HG03064 (cell line): ENCODE measurements around the gene NEAT1.
"Not testable (repeated sequence)": the region's sequence is repeated elsewhere in the genome, so short reads cannot be mapped to it uniquely, and the experiment has no call there.

Experiments
- ATAC-seq: cut with Tn5 transposase; IDR thresholded peaks from one replicate; pipeline ENCODE4 v1.9.1; 2021; ENCODE audit warnings: low read depth; ENCODE audit not compliant: unreplicated experiment

NEAT1 gene

GRCh38 chr11:65446446-65447277 lies 24.1 kb downstream of the NEAT1 start:
- no peak for ATAC-seq

GRCh38 chr11:65448074-65448417 lies 25.4 kb downstream of the NEAT1 start:
- no peak for ATAC-seq

- no peak for ATAC-seq
Measured at GRCh38 chr11:65448418-65449105, 26.0 kb downstream of the NEAT1 start.

- not testable (repeated sequence) for ATAC-seq
Measured at GRCh38 chr11:65451301-65451700, 28.7 kb downstream of the NEAT1 start.

- not testable (repeated sequence) for ATAC-seq
Measured at GRCh38 chr11:65452259-65452658, 29.7 kb downstream of the NEAT1 start.

GRCh38 chr11:65452806-65453490 lies 30.4 kb downstream of the NEAT1 start:
- ATAC-seq, result no peak

GRCh38 chr11:65454311-65454695 lies 31.7 kb downstream of the NEAT1 start:
- no peak for ATAC-seq

- ATAC-seq, result peak; percentile 80
Measured at GRCh38 chr11:65454696-65455456, 32.3 kb downstream of the NEAT1 start.

- ATAC-seq, result no peak
Measured at GRCh38 chr11:65456418-65456817, 33.8 kb downstream of the NEAT1 start.

- ATAC-seq, result no peak
Measured at GRCh38 chr11:65459552-65459951, 37.0 kb downstream of the NEAT1 start.

- ATAC-seq, result not testable (repeated sequence)
Measured at GRCh38 chr11:65465471-65465870, 42.9 kb downstream of the NEAT1 start.

- not testable (repeated sequence) for ATAC-seq
Measured at GRCh38 chr11:65467306-65467705, 44.7 kb downstream of the NEAT1 start.

- ATAC-seq, result no peak
Measured at GRCh38 chr11:65468874-65469333, 46.3 kb downstream of the NEAT1 start.

GRCh38 chr11:65470433-65471049 lies 47.9 kb downstream of the NEAT1 start:
- ATAC-seq, result no peak

- ATAC-seq, result no peak
Measured at GRCh38 chr11:65471447-65471891, 48.9 kb downstream of the NEAT1 start.

GRCh38 chr11:65472588-65473277 lies 50.1 kb downstream of the NEAT1 start:
- not testable (repeated sequence) for ATAC-seq

GRCh38 chr11:65473278-65473860 lies 50.8 kb downstream of the NEAT1 start:
- ATAC-seq, result no peak

- ATAC-seq, result no peak
Measured at GRCh38 chr11:65474864-65475263, 52.3 kb downstream of the NEAT1 start.

- no peak for ATAC-seq
Measured at GRCh38 chr11:65476632-65477148, 54.1 kb downstream of the NEAT1 start.
